HEK293 (cell line): ENCODE results near the gene TP63.
"Not testable (repeated sequence)": the region's sequence is repeated elsewhere in the genome, so short reads cannot be mapped to it uniquely, and the experiment has no call there.

Experiments
- KLF1 ChIP-seq: fragments of 450-650 bp; formaldehyde crosslinking; IDR thresholded peaks from 2 replicates; pipeline ENCODE4 v1.5.1; 2016; ENCODE audit warnings: missing biosample characterization, missing genetic modification characterization
- MZF1 ChIP-seq: fragments of 450-650 bp; formaldehyde crosslinking; IDR thresholded peaks from 2 replicates; pipeline ENCODE4 v1.5.1; 2017; ENCODE audit warnings: missing biosample characterization, missing genetic modification characterization, borderline replicate concordance
- SCRT1 ChIP-seq: fragments of 450-650 bp; formaldehyde crosslinking; IDR thresholded peaks from 2 replicates; pipeline ENCODE4 v1.5.1; 2016; ENCODE audit warnings: missing biosample characterization, missing genetic modification characterization, borderline replicate concordance
- SETDB1 ChIP-seq: IDR thresholded peaks from one replicate; pipeline ENCODE4 v1.6.1; 2017; ENCODE audit warnings: mild to moderate bottlenecking, low read length, moderate library complexity, mixed read lengths; ENCODE audit not compliant: insufficient read length
- TCF7L2 ChIP-seq: IDR thresholded peaks from 2 replicates; pipeline ENCODE4 v1.6.1; 2011; ENCODE audit warnings: low read depth, mild to moderate bottlenecking, inconsistent platforms, low read length, moderate library complexity, borderline replicate concordance
- ZBTB7A ChIP-seq: fragments of 450-650 bp; formaldehyde crosslinking; IDR thresholded peaks from 2 replicates; pipeline ENCODE4 v1.5.1; 2016; ENCODE audit warnings: low read depth, missing biosample characterization, missing genetic modification characterization
- ZNF23 ChIP-seq: fragments of 450-650 bp; formaldehyde crosslinking; IDR thresholded peaks from 2 replicates; pipeline ENCODE4 v1.5.1; 2016; ENCODE audit warnings: missing biosample characterization, missing genetic modification characterization, borderline replicate concordance
- ZNF521 ChIP-seq: fragments of 450-650 bp; formaldehyde crosslinking; IDR thresholded peaks from 2 replicates; pipeline ENCODE4 v1.5.1; 2017; ENCODE audit warnings: missing biosample characterization, mild to moderate bottlenecking, missing genetic modification characterization
- ZNF529 ChIP-seq: fragments of 450-650 bp; formaldehyde crosslinking; IDR thresholded peaks from 2 replicates; pipeline ENCODE4 v1.5.1; 2017; ENCODE audit warnings: missing genetic modification characterization, missing biosample characterization; ENCODE audit not compliant: insufficient replicate concordance
- TF ChIP-seq, protein P1 (sequence below): fragments of 450-650 bp; formaldehyde crosslinking; IDR thresholded peaks from 2 replicates; pipeline ENCODE4 v1.5.1; 2016; ENCODE audit warnings: missing biosample characterization, missing genetic modification characterization
- TF ChIP-seq, protein P2 (sequence below): fragments of 450-650 bp; formaldehyde crosslinking; IDR thresholded peaks from 2 replicates; pipeline ENCODE4 v1.5.1; 2016; ENCODE audit warnings: missing biosample characterization, missing genetic modification characterization
- TF ChIP-seq, protein P3 (sequence below): fragments of 450-650 bp; formaldehyde crosslinking; conservative IDR thresholded peaks from 2 replicates; pipeline ENCODE4 v1.5.1; 2016; ENCODE audit warnings: low read depth, missing biosample characterization, missing genetic modification characterization
- TF ChIP-seq, protein P4 (sequence below): fragments of 450-650 bp; formaldehyde crosslinking; IDR thresholded peaks from 2 replicates; pipeline ENCODE4 v1.5.1; 2016; ENCODE audit warnings: missing biosample characterization, missing genetic modification characterization

DNA sequence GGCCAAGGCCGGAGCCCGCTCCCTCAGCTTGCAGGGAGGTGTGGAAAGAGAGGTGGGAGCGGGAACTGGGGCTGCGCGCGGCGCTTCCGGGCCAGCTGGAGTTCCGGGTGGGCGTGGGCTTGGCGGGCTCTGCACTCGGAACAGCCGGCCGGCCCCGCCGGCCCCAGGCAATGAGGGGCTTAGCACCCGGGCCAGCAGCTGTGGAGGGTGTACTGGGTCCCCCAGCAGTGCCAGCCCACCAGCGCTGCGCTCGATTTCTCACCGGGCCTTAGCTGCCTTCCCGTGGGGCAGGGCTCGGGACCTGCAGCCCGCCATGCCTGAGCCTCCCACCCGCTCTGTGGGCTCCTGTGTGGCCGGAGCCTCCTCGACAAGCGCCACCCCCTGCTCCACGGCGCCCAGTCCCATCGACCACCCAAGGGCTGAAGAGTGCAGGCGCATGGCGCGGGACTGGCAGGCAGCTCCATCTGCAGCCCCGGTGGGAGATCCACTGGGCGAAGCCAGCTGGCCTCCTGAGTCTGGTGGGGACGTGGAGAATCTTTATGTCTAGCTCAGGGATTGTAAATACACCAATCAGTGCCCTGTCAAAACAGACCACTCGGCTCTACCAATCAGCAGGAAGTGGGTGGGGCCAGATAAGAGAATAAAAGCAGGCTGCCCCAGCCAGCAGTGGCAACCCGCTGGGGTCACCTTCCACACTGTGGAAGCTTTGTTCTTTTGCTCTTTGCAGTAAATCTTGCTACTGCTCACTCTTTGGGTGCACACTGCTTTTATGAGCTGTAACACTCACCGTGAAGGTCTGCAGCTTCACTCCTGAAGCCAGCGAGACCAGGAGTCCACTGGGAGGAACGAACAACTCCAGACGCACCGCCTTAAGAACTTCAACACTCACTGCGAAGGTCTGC lies 34.9 kb upstream of the TP63 start:
- TF ChIP-seq SETDB1; MZF1 (tag by site-specific recombination); ZNF529; ZNF521 (tag by site-specific recombination); SCRT1 (tag by site-specific recombination); KLF1; ZBTB7A; ZNF23 (tag by site-specific recombination); TCF7L2: not testable (repeated sequence)
- TF ChIP-seq, protein P1, sequence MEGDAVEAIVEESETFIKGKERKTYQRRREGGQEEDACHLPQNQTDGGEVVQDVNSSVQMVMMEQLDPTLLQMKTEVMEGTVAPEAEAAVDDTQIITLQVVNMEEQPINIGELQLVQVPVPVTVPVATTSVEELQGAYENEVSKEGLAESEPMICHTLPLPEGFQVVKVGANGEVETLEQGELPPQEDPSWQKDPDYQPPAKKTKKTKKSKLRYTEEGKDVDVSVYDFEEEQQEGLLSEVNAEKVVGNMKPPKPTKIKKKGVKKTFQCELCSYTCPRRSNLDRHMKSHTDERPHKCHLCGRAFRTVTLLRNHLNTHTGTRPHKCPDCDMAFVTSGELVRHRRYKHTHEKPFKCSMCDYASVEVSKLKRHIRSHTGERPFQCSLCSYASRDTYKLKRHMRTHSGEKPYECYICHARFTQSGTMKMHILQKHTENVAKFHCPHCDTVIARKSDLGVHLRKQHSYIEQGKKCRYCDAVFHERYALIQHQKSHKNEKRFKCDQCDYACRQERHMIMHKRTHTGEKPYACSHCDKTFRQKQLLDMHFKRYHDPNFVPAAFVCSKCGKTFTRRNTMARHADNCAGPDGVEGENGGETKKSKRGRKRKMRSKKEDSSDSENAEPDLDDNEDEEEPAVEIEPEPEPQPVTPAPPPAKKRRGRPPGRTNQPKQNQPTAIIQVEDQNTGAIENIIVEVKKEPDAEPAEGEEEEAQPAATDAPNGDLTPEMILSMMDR (tag by site-specific recombination): not testable (repeated sequence)
- TF ChIP-seq, protein P2, sequence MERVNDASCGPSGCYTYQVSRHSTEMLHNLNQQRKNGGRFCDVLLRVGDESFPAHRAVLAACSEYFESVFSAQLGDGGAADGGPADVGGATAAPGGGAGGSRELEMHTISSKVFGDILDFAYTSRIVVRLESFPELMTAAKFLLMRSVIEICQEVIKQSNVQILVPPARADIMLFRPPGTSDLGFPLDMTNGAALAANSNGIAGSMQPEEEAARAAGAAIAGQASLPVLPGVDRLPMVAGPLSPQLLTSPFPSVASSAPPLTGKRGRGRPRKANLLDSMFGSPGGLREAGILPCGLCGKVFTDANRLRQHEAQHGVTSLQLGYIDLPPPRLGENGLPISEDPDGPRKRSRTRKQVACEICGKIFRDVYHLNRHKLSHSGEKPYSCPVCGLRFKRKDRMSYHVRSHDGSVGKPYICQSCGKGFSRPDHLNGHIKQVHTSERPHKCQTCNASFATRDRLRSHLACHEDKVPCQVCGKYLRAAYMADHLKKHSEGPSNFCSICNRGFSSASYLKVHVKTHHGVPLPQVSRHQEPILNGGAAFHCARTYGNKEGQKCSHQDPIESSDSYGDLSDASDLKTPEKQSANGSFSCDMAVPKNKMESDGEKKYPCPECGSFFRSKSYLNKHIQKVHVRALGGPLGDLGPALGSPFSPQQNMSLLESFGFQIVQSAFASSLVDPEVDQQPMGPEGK (tag by site-specific recombination): not testable (repeated sequence)
- TF ChIP-seq, protein P3, sequence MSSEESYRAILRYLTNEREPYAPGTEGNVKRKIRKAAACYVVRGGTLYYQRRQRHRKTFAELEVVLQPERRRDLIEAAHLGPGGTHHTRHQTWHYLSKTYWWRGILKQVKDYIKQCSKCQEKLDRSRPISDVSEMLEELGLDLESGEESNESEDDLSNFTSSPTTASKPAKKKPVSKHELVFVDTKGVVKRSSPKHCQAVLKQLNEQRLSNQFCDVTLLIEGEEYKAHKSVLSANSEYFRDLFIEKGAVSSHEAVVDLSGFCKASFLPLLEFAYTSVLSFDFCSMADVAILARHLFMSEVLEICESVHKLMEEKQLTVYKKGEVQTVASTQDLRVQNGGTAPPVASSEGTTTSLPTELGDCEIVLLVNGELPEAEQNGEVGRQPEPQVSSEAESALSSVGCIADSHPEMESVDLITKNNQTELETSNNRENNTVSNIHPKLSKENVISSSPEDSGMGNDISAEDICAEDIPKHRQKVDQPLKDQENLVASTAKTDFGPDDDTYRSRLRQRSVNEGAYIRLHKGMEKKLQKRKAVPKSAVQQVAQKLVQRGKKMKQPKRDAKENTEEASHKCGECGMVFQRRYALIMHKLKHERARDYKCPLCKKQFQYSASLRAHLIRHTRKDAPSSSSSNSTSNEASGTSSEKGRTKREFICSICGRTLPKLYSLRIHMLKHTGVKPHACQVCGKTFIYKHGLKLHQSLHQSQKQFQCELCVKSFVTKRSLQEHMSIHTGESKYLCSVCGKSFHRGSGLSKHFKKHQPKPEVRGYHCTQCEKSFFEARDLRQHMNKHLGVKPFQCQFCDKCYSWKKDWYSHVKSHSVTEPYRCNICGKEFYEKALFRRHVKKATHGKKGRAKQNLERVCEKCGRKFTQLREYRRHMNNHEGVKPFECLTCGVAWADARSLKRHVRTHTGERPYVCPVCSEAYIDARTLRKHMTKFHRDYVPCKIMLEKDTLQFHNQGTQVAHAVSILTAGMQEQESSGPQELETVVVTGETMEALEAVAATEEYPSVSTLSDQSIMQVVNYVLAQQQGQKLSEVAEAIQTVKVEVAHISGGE (tag by site-specific recombination): not testable (repeated sequence)
- TF ChIP-seq, protein P4, sequence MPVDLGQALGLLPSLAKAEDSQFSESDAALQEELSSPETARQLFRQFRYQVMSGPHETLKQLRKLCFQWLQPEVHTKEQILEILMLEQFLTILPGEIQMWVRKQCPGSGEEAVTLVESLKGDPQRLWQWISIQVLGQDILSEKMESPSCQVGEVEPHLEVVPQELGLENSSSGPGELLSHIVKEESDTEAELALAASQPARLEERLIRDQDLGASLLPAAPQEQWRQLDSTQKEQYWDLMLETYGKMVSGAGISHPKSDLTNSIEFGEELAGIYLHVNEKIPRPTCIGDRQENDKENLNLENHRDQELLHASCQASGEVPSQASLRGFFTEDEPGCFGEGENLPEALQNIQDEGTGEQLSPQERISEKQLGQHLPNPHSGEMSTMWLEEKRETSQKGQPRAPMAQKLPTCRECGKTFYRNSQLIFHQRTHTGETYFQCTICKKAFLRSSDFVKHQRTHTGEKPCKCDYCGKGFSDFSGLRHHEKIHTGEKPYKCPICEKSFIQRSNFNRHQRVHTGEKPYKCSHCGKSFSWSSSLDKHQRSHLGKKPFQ (tag by site-specific recombination): not testable (repeated sequence)
